HepG2 (cell line): ENCODE measurements around the gene HIRA. TPM values are rescaled to one million over a fixed set of nuclear protein-coding genes. Genes with fewer than 3 reads are reported as not detected.

Experiments
- ATF7 ChIP-seq, 2 experiments: fragments of 450-650 bp in 1 of 2; sonication (generic) in 1 of 2; formaldehyde crosslinking in 1 of 2; IDR thresholded peaks; 2 replicates each; pipeline versions ENCODE4 v1.4.0 to v1.6.1; 2016 to 2020; ENCODE audit warnings: antibody characterized with exemption in 1 of 2, mild to moderate bottlenecking in 1 of 2, missing genetic modification reagents in 1 of 2
- BORCS8-MEF2B ChIP-seq: sonication (generic); formaldehyde crosslinking; IDR thresholded peaks from 2 replicates; pipeline ENCODE4 v1.8.0; 2022; ENCODE audit warnings: mild to moderate bottlenecking, missing genetic modification reagents
- HDAC2 ChIP-seq: sonication (generic); formaldehyde crosslinking; IDR thresholded peaks from 2 replicates; pipeline ENCODE4 v1.4.0; 2020; ENCODE audit warnings: missing genetic modification reagents
- MAFF ChIP-seq: IDR thresholded peaks from 2 replicates; pipeline ENCODE4 v1.6.1; 2011; ENCODE audit warnings: low read depth, low read length, improper control_type of control experiment
- MEF2D ChIP-seq: sonication (generic); formaldehyde crosslinking; IDR thresholded peaks from 2 replicates; pipeline ENCODE4 v1.5.1; 2020; ENCODE audit warnings: mild to moderate bottlenecking, missing genetic modification reagents
- MIER3 ChIP-seq: IDR thresholded peaks from 2 replicates; pipeline ENCODE4 v1.6.1; 2016; ENCODE audit warnings: missing compliant biosample characterization, borderline replicate concordance
- NCOA1 ChIP-seq: sonication (generic); formaldehyde crosslinking; IDR thresholded peaks from 2 replicates; pipeline ENCODE4 v1.9.0; 2021; ENCODE audit warnings: missing genetic modification reagents
- RARG ChIP-seq: sonication (generic); formaldehyde crosslinking; IDR thresholded peaks from 2 replicates; pipeline ENCODE4 v1.4.0; 2020; ENCODE audit warnings: low read depth, mild to moderate bottlenecking, missing genetic modification reagents
- RBFOX2 ChIP-seq: fragments of 200-400 bp; formaldehyde crosslinking; IDR thresholded peaks from 2 replicates; pipeline ENCODE4 v1.6.1; 2017; ENCODE audit warnings: low read depth, mild to moderate bottlenecking, low read length
- ZFX ChIP-seq: sonication (generic); formaldehyde crosslinking; IDR thresholded peaks from 2 replicates; pipeline ENCODE4 v1.4.0; 2020; ENCODE audit warnings: mild to moderate bottlenecking, low read depth, missing genetic modification reagents, moderate library complexity
- ZNF225 ChIP-seq: sonication (generic); formaldehyde crosslinking; IDR thresholded peaks from 2 replicates; pipeline ENCODE4 v1.4.0; 2020; ENCODE audit warnings: mild to moderate bottlenecking, missing genetic modification reagents
- ZNF296 ChIP-seq: sonication (generic); formaldehyde crosslinking; conservative IDR thresholded peaks from 2 replicates; pipeline ENCODE4 v1.5.0; 2020; ENCODE audit warnings: mild to moderate bottlenecking, missing genetic modification reagents
- polyA plus RNA-seq, 8 experiments: library from polyadenylated mRNA; depleted of rRNA in 3 of 8; stranded (reverse) in 7 of 8; unstranded in 1 of 8; fragments of >200 nt; fragmentation: Illumina TruSeq in 4 of 8; extraction: Trizol in 4 of 8; gene quantifications; 2 replicates each; pipeline versions ENCODE4 v1.2.1 to v1.2.3, GENCODE V29; 2011 to 2016; ENCODE audit warnings: low read depth in 4 of 8, missing spikeins in 1 of 8, mixed read lengths in 1 of 8; ENCODE audit not compliant: insufficient read depth in 1 of 8
- total RNA-seq, 5 experiments: library from RNA; depleted of rRNA; stranded (reverse); fragments of >200 nt; fragmentation: Illumina TruSeq; extraction: Trizol; gene quantifications; 2 replicates each; pipeline ENCODE4 v1.2.3, GENCODE V29; 2016; ENCODE audit warnings: low read depth in 1 of 5
- TF ChIP-seq, protein P1 (sequence below): sonication (generic); formaldehyde crosslinking; IDR thresholded peaks from 2 replicates; pipeline ENCODE4 v1.4.0; 2020; ENCODE audit warnings: mild to moderate bottlenecking, missing genetic modification reagents
- TF ChIP-seq, protein P2 (sequence below): sonication (generic); formaldehyde crosslinking; IDR thresholded peaks from 2 replicates; pipeline ENCODE4 v1.4.0; 2020; ENCODE audit warnings: missing genetic modification reagents
- TF ChIP-seq, protein P3 (sequence below): sonication (generic); formaldehyde crosslinking; IDR thresholded peaks from 2 replicates; pipeline ENCODE4 v1.5.0; 2020; ENCODE audit warnings: mild to moderate bottlenecking, missing genetic modification reagents
- TF ChIP-seq, protein P4 (sequence below): sonication (generic); formaldehyde crosslinking; IDR thresholded peaks from 2 replicates; pipeline ENCODE4 v1.4.0; 2020; ENCODE audit warnings: missing genetic modification reagents, borderline replicate concordance
- TF ChIP-seq, protein P5 (sequence below): sonication (generic); formaldehyde crosslinking; IDR thresholded peaks from 2 replicates; pipeline ENCODE4 v1.8.1; 2023; ENCODE audit warnings: mild to moderate bottlenecking, inconsistent platforms, moderate library complexity, missing genetic modification reagents, borderline replicate concordance

HIRA gene
- total and polyA plus RNA-seq, 2 of the 13 experiments (the other 11 are each of a cell fraction or from before 2014, with no cell fraction given), result 21.5 to 29.2 TPM

DNA sequence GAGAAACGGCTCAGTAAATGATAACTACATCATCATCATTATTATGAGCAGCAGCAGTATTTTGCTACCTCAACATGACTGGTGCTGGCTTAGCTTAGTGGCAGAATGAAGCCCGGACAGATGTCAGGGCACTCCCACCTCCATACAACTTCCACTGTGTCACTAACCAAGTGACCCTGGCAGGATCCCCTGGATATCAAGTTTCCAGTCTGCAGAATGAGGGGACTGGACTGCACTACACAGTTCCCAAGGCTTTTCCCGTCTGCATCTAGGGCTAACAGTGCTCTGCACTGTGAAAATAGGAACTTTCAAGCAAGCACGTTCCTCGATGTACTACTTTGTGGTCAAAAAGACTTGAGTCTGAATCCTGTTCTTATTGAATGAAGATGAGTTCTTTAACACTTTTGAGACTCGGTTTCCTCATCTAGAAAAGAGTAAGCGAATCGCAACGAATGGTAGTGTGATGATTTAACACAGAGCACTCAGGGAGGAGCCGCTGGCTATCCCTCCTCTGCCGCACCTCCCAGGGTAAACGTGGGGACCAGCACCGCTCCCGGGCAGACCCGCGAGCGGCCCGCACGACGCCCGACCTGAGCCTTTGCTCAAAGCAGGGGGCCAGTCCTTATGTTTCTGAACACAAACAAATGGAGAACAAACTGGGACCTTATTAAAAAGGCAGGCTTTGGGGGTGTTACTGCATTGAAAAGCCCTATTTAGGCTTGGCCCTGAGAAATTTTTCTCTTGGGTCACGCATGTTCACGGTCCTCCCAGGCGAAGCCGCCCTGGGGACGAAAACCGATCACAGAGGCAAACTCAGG is 140.9 kb downstream of the HIRA start (continued):
- TF ChIP-seq, protein P1, sequence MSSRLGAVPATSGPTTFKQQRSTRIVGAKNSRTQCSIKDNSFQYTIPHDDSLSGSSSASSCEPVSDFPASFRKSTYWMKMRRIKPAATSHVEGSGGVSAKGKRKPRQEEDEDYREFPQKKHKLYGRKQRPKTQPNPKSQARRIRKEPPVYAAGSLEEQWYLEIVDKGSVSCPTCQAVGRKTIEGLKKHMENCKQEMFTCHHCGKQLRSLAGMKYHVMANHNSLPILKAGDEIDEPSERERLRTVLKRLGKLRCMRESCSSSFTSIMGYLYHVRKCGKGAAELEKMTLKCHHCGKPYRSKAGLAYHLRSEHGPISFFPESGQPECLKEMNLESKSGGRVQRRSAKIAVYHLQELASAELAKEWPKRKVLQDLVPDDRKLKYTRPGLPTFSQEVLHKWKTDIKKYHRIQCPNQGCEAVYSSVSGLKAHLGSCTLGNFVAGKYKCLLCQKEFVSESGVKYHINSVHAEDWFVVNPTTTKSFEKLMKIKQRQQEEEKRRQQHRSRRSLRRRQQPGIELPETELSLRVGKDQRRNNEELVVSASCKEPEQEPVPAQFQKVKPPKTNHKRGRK, result no peak
- TF ChIP-seq MEF2D (CRISPR knock-in tag), result 0 out of 2 replicates have a peak, but pooled peaks have one; percentile 38
- TF ChIP-seq MIER3, result no peak
- peak; percentile 29; the same call in 1 of the 2 replicates for TF ChIP-seq HDAC2 (CRISPR knock-in tag)
- TF ChIP-seq ZFX, result no peak
- TF ChIP-seq, protein P2, sequence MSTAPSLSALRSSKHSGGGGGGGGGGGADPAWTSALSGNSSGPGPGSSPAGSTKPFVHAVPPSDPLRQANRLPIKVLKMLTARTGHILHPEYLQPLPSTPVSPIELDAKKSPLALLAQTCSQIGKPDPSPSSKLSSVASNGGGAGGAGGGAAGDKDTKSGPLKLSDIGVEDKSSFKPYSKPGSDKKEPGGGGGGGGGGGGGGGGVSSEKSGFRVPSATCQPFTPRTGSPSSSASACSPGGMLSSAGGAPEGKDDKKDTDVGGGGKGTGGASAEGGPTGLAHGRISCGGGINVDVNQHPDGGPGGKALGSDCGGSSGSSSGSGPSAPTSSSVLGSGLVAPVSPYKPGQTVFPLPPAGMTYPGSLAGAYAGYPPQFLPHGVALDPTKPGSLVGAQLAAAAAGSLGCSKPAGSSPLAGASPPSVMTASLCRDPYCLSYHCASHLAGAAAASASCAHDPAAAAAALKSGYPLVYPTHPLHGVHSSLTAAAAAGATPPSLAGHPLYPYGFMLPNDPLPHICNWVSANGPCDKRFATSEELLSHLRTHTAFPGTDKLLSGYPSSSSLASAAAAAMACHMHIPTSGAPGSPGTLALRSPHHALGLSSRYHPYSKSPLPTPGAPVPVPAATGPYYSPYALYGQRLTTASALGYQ (CRISPR knock-in tag), result no peak
- TF ChIP-seq, protein P3, sequence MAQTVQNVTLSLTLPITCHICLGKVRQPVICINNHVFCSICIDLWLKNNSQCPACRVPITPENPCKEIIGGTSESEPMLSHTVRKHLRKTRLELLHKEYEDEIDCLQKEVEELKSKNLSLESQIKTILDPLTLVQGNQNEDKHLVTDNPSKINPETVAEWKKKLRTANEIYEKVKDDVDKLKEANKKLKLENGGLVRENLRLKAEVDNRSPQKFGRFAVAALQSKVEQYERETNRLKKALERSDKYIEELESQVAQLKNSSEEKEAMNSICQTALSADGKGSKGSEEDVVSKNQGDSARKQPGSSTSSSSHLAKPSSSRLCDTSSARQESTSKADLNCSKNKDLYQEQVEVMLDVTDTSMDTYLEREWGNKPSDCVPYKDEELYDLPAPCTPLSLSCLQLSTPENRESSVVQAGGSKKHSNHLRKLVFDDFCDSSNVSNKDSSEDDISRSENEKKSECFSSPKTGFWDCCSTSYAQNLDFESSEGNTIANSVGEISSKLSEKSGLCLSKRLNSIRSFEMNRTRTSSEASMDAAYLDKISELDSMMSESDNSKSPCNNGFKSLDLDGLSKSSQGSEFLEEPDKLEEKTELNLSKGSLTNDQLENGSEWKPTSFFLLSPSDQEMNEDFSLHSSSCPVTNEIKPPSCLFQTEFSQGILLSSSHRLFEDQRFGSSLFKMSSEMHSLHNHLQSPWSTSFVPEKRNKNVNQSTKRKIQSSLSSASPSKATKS (CRISPR knock-in tag), result no peak
- no peak for TF ChIP-seq RBFOX2
- no peak for TF ChIP-seq NCOA1 (CRISPR knock-in tag)
- no peak for TF ChIP-seq RARG (CRISPR knock-in tag)
- peak; percentile 35; the same call in 1 of the 2 replicates for TF ChIP-seq MAFF
- no peak for TF ChIP-seq ATF7 (IDR thresholded peaks at IDR 0.05)
- TF ChIP-seq ATF7 (CRISPR knock-in tag; IDR thresholded peaks at IDR 0.05), result no peak
- no peak for TF ChIP-seq ZNF296 (CRISPR knock-in tag)
- no peak for TF ChIP-seq ZNF225 (CRISPR knock-in tag)
- TF ChIP-seq BORCS8-MEF2B (CRISPR knock-in tag), result no peak; the same call in 1 of the 2 replicates
- TF ChIP-seq, protein P4, sequence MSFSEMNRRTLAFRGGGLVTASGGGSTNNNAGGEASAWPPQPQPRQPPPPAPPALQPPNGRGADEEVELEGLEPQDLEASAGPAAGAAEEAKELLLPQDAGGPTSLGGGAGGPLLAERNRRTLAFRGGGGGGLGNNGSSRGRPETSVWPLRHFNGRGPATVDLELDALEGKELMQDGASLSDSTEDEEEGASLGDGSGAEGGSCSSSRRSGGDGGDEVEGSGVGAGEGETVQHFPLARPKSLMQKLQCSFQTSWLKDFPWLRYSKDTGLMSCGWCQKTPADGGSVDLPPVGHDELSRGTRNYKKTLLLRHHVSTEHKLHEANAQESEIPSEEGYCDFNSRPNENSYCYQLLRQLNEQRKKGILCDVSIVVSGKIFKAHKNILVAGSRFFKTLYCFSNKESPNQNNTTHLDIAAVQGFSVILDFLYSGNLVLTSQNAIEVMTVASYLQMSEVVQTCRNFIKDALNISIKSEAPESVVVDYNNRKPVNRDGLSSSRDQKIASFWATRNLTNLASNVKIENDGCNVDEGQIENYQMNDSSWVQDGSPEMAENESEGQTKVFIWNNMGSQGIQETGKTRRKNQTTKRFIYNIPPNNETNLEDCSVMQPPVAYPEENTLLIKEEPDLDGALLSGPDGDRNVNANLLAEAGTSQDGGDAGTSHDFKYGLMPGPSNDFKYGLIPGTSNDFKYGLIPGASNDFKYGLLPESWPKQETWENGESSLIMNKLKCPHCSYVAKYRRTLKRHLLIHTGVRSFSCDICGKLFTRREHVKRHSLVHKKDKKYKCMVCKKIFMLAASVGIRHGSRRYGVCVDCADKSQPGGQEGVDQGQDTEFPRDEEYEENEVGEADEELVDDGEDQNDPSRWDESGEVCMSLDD (CRISPR knock-in tag), result no peak
- TF ChIP-seq, protein P5, sequence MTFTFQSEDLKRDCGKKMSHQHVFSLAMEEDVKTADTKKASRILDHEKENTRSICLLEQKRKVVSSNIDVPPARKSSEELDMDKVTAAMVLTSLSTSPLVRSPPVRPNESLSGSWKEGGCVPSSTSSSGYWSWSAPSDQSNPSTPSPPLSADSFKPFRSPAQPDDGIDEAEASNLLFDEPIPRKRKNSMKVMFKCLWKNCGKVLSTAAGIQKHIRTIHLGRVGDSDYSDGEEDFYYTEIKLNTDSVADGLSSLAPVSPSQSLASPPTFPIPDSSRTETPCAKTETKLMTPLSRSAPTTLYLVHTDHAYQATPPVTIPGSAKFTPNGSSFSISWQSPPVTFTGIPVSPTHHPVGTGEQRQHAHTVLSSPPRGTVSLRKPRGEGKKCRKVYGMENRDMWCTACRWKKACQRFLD (CRISPR knock-in tag), result 0 out of 2 replicates have a peak, but pooled peaks have one; percentile 29
